Ovary (tissue), 3 donors: ENCODE results near the gene EXOSC9.

Experiments
- CTCF ChIP-seq, 3 donors: fragments of 450-650 bp in 2 of 3; fragments of 200-600 bp in 1 of 3; IDR thresholded peaks; one replicate each; pipeline versions ENCODE4 v1.5.1 to v1.8.0; 2016 to 2022; ENCODE audit warnings: antibody characterized with exemption in 3 of 3, mild to moderate bottlenecking in 1 of 3
- EP300 ChIP-seq: sonication (generic); formaldehyde crosslinking; IDR thresholded peaks from one replicate; pipeline ENCODE4 v1.6.1; 2017; ENCODE audit warnings: antibody characterized with exemption
- POLR2A ChIP-seq: fragments of 450-650 bp; IDR thresholded peaks from one replicate; pipeline ENCODE4 v1.6.1; 2017; ENCODE audit warnings: antibody characterized with exemption, mild to moderate bottlenecking, moderate library complexity
- donor health status: DM: no; HTN: no; CAD: no.

- no peak for TF ChIP-seq CTCF (IDR thresholded peaks at IDR 0.05)
- no peak for TF ChIP-seq EP300
- TF ChIP-seq POLR2A = no peak
Measured at GRCh38 chr4:121799208-121799823, 1.8 kb upstream of the EXOSC9 start.
